GM21423 (cell line): ENCODE measurements around the gene SERPINA5.

Experiments used
- ATAC-seq: cut with Tn5 transposase; IDR thresholded peaks from one replicate; pipeline ENCODE4 v1.9.1; 2021; ENCODE audit warnings: mild to moderate bottlenecking, moderate library complexity; ENCODE audit not compliant: unreplicated experiment

SERPINA5 gene

GRCh38 chr14:94581127-94581999 is at the start of gene SERPINA5:
Gene SERPINA5 (plus strand): TSS chr14:94581426. CDS start chr14:94587363, 5,937 bp downstream.
- ATAC-seq = no peak

- ATAC-seq = no peak
Measured at GRCh38 chr14:94532447-94532846, 48.8 kb upstream of the SERPINA5 start.

- ATAC-seq = no peak
Measured at GRCh38 chr14:94535506-94535905, 45.7 kb upstream of the SERPINA5 start.

- no peak for ATAC-seq
Measured at GRCh38 chr14:94536836-94537235, 44.4 kb upstream of the SERPINA5 start.

- ATAC-seq = no peak
Measured at GRCh38 chr14:94538070-94538740, 43.0 kb upstream of the SERPINA5 start.

GRCh38 chr14:94539181-94539580 is 42.0 kb upstream of the SERPINA5 start:
- ATAC-seq = no peak

- ATAC-seq = no peak
Measured at GRCh38 chr14:94540031-94540794, 41.0 kb upstream of the SERPINA5 start.

GRCh38 chr14:94541234-94541975 is 39.8 kb upstream of the SERPINA5 start:
- ATAC-seq = no peak

- ATAC-seq = no peak
Measured at GRCh38 chr14:94542111-94542810, 39.0 kb upstream of the SERPINA5 start.

GRCh38 chr14:94542811-94543440 is 38.3 kb upstream of the SERPINA5 start:
- ATAC-seq = no peak

GRCh38 chr14:94543449-94544124 is 37.6 kb upstream of the SERPINA5 start:
- ATAC-seq = no peak

GRCh38 chr14:94544726-94545125 is 36.5 kb upstream of the SERPINA5 start:
- no peak for ATAC-seq

GRCh38 chr14:94545131-94545841 is 35.9 kb upstream of the SERPINA5 start:
- ATAC-seq = no peak

GRCh38 chr14:94547151-94547680 is 34.0 kb upstream of the SERPINA5 start:
- no peak for ATAC-seq

GRCh38 chr14:94547726-94548125 is 33.5 kb upstream of the SERPINA5 start:
- no peak for ATAC-seq

GRCh38 chr14:94548131-94548998 is 32.9 kb upstream of the SERPINA5 start:
- no peak for ATAC-seq
